Naive thymus-derived CD4-positive, alpha-beta T cell (primary cell): Measurements from ENCODE around the gene NRXN2. TPM values are rescaled to one million over a fixed set of nuclear protein-coding genes. Genes with fewer than 3 reads are reported as not detected.

ENCODE experiments used
- ATAC-seq: fragments of 150-1000 bp; cut with Tn5 transposase; 2 replicates; pipeline ENCODE4 v1.10.0; 2021; ENCODE audit warnings: mild to moderate bottlenecking, moderate library complexity
- CTCF ChIA-PET: fragments of 350-600 bp; sonication (Branson Sonifier 250); formaldehyde crosslinking; loops from one replicate; lab custom pipeline; 2021; ENCODE audit warnings: antibody characterized with exemption; lab: Charles Lee
- POLR2A ChIA-PET: fragments of 350-600 bp; sonication (Branson Sonifier 250); formaldehyde crosslinking; loops from one replicate; lab custom pipeline; 2021; ENCODE audit warnings: antibody characterized with exemption, inconsistent platforms; lab: Charles Lee
- DNase-seq, 9 donors: peaks; one replicate each; pipeline versions ENCODE4 v3.0.0 to v3.0.0-alpha.2; 2020 to 2022; ENCODE audit warnings: mixed read lengths in 1 of 9
- H3K27ac ChIP-seq: one replicate; pipeline ENCODE4 v1.7.0; 2013; ENCODE audit warnings: mild to moderate bottlenecking, low read depth, low read length, moderate library complexity
- H3K27me3 ChIP-seq, 2 donors: one replicate each; pipeline ENCODE4 v1.7.0; 2013; ENCODE audit warnings: low read length in 2 of 2, mild to moderate bottlenecking in 2 of 2, moderate library complexity in 2 of 2; ENCODE audit not compliant: control insufficient read depth in 2 of 2, insufficient read depth in 2 of 2
- H3K36me3 ChIP-seq, 3 experiments: 1 replicate in 2 of 3; 2 replicates in 1 of 3; pipeline ENCODE4 v1.7.0; 2013; ENCODE audit warnings: low read length in 3 of 3, mild to moderate bottlenecking in 3 of 3, moderate library complexity in 1 of 3; ENCODE audit not compliant: insufficient read depth in 3 of 3, control insufficient read depth in 2 of 3
- H3K4me1 ChIP-seq, 2 donors: one replicate each; pipeline ENCODE4 v1.7.0; 2013; ENCODE audit warnings: low read length in 2 of 2, mild to moderate bottlenecking in 2 of 2, moderate library complexity in 1 of 2; ENCODE audit not compliant: control insufficient read depth in 2 of 2, insufficient read depth in 2 of 2
- H3K4me3 ChIP-seq: 2 replicates; pipeline ENCODE4 v1.7.0; 2013; ENCODE audit warnings: mild to moderate bottlenecking, low read length
- H3K9me3 ChIP-seq, 3 experiments: 1 replicate in 2 of 3; 2 replicates in 1 of 3; pipeline ENCODE4 v1.7.0; 2013; ENCODE audit warnings: low read length in 3 of 3; ENCODE audit not compliant: control insufficient read depth in 2 of 3
- H3K27ac Mint-ChIP-seq, 9 donors: one replicate each; pipeline ENCODE4 v1.8.0; 2020 to 2022; ENCODE audit warnings: mixed read lengths in 9 of 9, mild to moderate bottlenecking in 8 of 9, moderate library complexity in 5 of 9, inconsistent platforms in 2 of 9
- H3K27me3 Mint-ChIP-seq, 5 donors: one replicate each; pipeline ENCODE4 v1.8.0; 2021 to 2022; ENCODE audit warnings: mixed read lengths in 5 of 5, mild to moderate bottlenecking in 1 of 5
- H3K36me3 Mint-ChIP-seq, 5 donors: one replicate each; pipeline ENCODE4 v1.8.0; 2020 to 2022; ENCODE audit warnings: mixed read lengths in 5 of 5, mild to moderate bottlenecking in 3 of 5, inconsistent platforms in 1 of 5
- H3K4me1 Mint-ChIP-seq, 7 donors: one replicate each; pipeline ENCODE4 v1.8.0; 2020 to 2022; ENCODE audit warnings: mixed read lengths in 7 of 7, mild to moderate bottlenecking in 3 of 7, inconsistent platforms in 1 of 7
- H3K4me3 Mint-ChIP-seq, 10 donors: one replicate each; pipeline ENCODE4 v1.8.0; 2020 to 2022; ENCODE audit warnings: mild to moderate bottlenecking in 10 of 10, mixed read lengths in 10 of 10, moderate library complexity in 6 of 10, inconsistent platforms in 2 of 10
- H3K9me3 Mint-ChIP-seq, 11 donors: one replicate each; pipeline ENCODE4 v1.8.0; 2020 to 2022; ENCODE audit warnings: mixed read lengths in 11 of 11, mild to moderate bottlenecking in 4 of 11, inconsistent platforms in 1 of 11, moderate library complexity in 1 of 11
- intact Hi-C, 2 donors: fragments of 100-400 bp; cut with micrococcal nuclease; formaldehyde crosslinking; loops; one replicate each; pipeline ENCODE4 v1.15.1; 2023
- polyA plus RNA-seq, 2 donors: library from polyadenylated mRNA; unstranded; fragments of 300-500 nt; fragmentation: Illumina TruSeq; gene quantifications; one replicate each; pipeline ENCODE4 v1.2.3, GENCODE V29; 2021
- total RNA-seq, 6 experiments: library from RNA in 5 of 6; stranded (reverse) in 5 of 6; gene quantifications; 1 replicate in 5 of 6; 2 replicates in 1 of 6; pipeline ENCODE4 v1.2.3 and lab custom pipeline; 2021 to 2026

NRXN2 gene
- total and polyA plus RNA-seq, 7 experiments from 2014 or later = 0.07 to 0.71 (median 0.27) TPM; not detected in 4

DNA sequence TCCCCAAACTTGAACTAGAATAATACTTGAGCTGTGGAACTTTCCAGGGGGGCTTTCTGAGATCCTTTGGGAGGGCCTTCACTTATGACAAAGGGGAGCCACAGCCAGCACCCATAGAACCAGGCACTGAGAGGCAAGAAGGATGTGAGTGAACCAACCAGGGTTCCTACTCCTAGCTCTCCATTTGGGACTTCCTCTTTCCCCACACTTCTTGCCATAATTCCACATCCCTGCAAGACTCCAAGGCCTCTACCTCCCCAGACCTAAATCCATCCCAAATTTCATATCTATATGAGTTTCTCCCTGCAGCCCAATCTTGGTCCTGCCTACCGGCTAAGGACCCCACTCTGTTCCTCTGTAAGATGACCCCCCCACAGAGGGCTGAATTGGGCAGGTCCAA, 31.5 kb downstream of the NRXN2 start:
- no peak for DNase-seq
- intact Hi-C loops = no loop called here
- Mint-ChIP-seq H3K27ac (no peak overlapping the region), H3K9me3 (peaks cover 0 to 1% (median 0%) of the 10 kb centered on the region in 11 donors), H3K27me3 (peaks cover 16 to 53% (median 32%) of the 10 kb centered on the region in 5 donors), H3K4me3 (no peak overlapping the region), H3K4me1 (peaks cover 9 to 29% (median 23%) of the 10 kb centered on the region in 7 donors), H3K36me3 (no peaks in the 10 kb centered on the region)
- Histone ChIP-seq H3K36me3 (no peaks in the 10 kb centered on the region), H3K27ac (no peak overlapping the region), H3K9me3 (no peaks in the 10 kb centered on the region), H3K4me3 (no peak overlapping the region), H3K27me3 (peaks cover 2 to 6% of the 10 kb centered on the region in 2 donors), H3K4me1 (peaks cover 6 to 7% of the 10 kb centered on the region in 2 donors)
- ATAC-seq = no peak
- CTCF ChIA-PET = interaction anchor here (0.9 to 1.0 kb wide), 2 partner anchors 42 to 77 kb away, joined by 3 read pairs; no protein-coding TSS in a partner anchor
- POLR2A ChIA-PET = no interaction called here

DNA sequence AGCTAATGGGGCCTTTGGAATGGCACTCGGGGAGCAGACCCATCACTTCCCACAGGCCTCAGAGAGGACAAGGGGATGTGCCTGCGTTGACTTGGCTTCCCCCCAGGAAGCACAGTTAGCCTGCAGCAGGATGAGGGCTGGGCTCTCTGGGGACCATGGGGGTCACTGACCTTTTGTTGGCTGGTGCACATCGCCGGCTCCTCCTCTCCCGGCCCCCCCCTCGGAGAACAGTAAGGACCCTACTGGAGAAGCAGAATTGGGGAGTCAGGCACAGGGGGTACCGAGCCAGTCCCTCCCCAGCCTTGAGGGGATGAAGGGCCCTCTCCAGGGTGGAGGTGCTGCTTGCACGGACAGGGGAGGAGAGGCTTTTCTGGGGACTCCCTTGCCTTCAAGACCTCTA, 32.8 kb downstream of the NRXN2 start:
- no peaks in the 10 kb centered on the region for H3K36me3 ChIP-seq
- ATAC-seq (no peak), DNase-seq (no peak)
- H3K9me3 ChIP-seq = no peaks in the 10 kb centered on the region
- Mint-ChIP-seq H3K36me3 (no peaks in the 10 kb centered on the region), H3K9me3 (peaks cover 0 to 1% (median 0%) of the 10 kb centered on the region in 11 donors), H3K4me1 (peaks cover 9 to 29% (median 23%) of the 10 kb centered on the region in 7 donors), H3K27me3 (peaks cover 16 to 47% (median 27%) of the 10 kb centered on the region in 5 donors), H3K27ac (no peak overlapping the region), H3K4me3 (no peak overlapping the region)
- intact Hi-C loops = no loop called here
- H3K4me1 ChIP-seq = peaks cover 6 to 7% of the 10 kb centered on the region in 2 donors
- CTCF ChIA-PET = no interaction called here
- H3K27ac ChIP-seq = no peak overlapping the region
- H3K4me3 ChIP-seq = no peak overlapping the region
- POLR2A ChIA-PET = no interaction called here
- peaks cover 2 to 6% of the 10 kb centered on the region in 2 donors for H3K27me3 ChIP-seq

DNA sequence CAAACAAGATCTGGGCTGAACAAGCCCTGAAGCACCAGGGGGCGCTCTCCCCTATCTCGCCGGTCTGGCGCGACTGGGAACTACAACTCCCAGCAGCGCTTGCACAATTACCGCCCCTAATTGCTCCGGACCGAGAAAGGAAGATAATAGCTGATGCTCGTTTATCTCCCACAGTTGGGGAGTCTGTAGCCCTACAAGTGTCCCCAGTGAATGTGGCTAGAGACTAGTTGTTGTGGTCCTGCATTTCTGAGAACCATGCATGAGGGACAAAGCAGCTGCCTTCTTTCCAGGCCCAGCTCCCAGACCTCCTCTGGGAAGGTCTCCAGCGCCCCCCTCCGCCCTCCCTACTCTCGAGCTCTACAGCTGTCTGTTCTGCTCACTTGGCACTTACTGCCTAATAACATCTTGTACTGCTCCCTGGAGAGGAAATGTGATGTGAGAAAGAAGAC, 34.4 kb downstream of the NRXN2 start:
- no peaks in the 10 kb centered on the region for H3K36me3 Mint-ChIP-seq
- CTCF ChIA-PET = interaction anchor here (0.6 to 2.2 kb wide), 18 partner anchors 8 to 472 kb away, joined by 3 to 11 read pairs (median 4); partner anchors contain the start of genes CDC42BPG and PPP2R5B
- H3K27me3 Mint-ChIP-seq = peaks cover 16 to 40% (median 18%) of the 10 kb centered on the region in 5 donors
- peak; percentile 76 to 91 (median 86) for DNase-seq
- H3K27ac ChIP-seq = no peak overlapping the region
- H3K9me3 Mint-ChIP-seq = peaks cover 0 to 1% (median 0%) of the 10 kb centered on the region in 11 donors
- H3K4me3 ChIP-seq = peak overlapping the region; percentile 53
- H3K4me3 Mint-ChIP-seq = peak overlapping the region; percentile 30 to 76 (median 58)
- no peaks in the 10 kb centered on the region for H3K9me3 ChIP-seq
- POLR2A ChIA-PET = interaction anchor here (0.7 to 1.8 kb wide), 9 partner anchors 14 to 90 kb away, joined by 3 to 9 read pairs (median 3); partner anchors contain the start of gene RASGRP2
- H3K27ac Mint-ChIP-seq = peak overlapping the region in 5 of 9 donors; percentile 13 to 80 (median 25)
- H3K4me1 ChIP-seq = peaks cover 6 to 7% of the 10 kb centered on the region in 2 donors
- intact Hi-C loops = loop anchor here (1.0 to 5.0 kb wide), 5 partner anchors 35 to 493 kb away; partner anchors contain the start of genes NRXN2 (in 2 of the 2), ARL2 (in 1 of the 2), CAPN1 (in 1 of the 2) and CDC42BPG (in 1 of the 2)
- peak; percentile 99 for ATAC-seq
- H3K36me3 ChIP-seq = no peaks in the 10 kb centered on the region
- H3K27me3 ChIP-seq = peaks cover under 1 to 2% of the 10 kb centered on the region in 2 donors
- H3K4me1 Mint-ChIP-seq = peaks cover 9 to 29% (median 23%) of the 10 kb centered on the region in 7 donors

DNA sequence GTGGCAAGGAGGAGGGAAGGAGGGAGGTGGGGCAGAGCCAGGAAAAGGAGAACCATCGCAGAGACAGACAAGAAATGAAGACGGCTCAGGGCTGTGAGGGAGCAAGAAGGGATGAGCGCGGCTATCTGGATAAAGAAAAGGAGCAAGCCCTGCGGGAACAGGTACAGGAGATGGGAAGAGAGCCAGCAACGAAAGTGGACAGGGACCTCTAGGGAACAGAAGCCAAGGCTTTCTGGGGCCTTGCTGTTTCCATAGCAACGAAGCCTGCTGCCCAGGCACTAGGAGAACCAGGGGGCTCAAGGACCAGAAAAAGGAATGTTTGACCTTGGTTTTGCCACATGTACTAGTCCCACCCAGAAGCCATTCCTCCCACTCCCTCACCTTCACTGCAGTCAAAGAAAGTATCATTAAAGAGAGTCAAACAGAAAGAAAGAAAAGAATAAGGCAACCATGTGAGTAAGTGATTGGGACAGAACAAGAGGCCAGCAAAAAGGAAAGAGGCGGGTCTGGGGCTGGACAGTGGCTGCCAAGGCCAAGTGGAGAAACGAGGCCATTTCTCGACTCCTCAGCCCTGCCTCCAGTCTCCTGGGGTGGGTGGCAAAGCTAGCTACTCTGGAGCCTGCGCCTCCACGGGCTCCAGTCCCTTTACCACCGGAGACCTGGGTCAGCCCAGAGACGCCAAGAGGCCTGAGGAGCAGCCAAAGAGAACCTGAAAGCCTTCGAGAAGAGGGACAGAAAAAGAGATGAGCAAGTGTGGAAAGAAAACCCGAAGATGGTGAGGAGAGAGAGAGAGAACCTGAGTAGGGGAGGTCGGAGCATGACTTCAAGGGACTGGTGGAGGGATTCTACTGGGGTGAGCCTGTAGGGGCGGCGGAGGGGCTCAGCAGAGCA, 35.1 kb downstream of the NRXN2 start:
- no peaks in the 10 kb centered on the region for H3K9me3 ChIP-seq
- Mint-ChIP-seq H3K4me3 (peak overlapping the region in 6 of 10 donors; percentile 30 to 74 (median 58)), H3K36me3 (no peaks in the 10 kb centered on the region), H3K27ac (peak overlapping the region in 6 of 9 donors; percentile 10 to 80 (median 44)), H3K27me3 (peaks cover 9 to 33% (median 11%) of the 10 kb centered on the region in 5 donors), H3K4me1 (peaks cover 3 to 27% (median 21%) of the 10 kb centered on the region in 7 donors), H3K9me3 (peaks cover 0 to 1% (median 0%) of the 10 kb centered on the region in 11 donors)
- ChIA-PET CTCF (interaction anchor here (0.7 to 2.2 kb wide), 9 partner anchors 8 to 444 kb away, joined by 3 to 11 read pairs (median 5); partner anchors contain the start of gene CDC42BPG), POLR2A (interaction anchor here (0.8 to 1.8 kb wide), 7 partner anchors 14 to 91 kb away, joined by 3 to 6 read pairs (median 3); partner anchors contain the start of gene RASGRP2)
- H3K27me3 ChIP-seq = peaks cover 0 to 2% of the 10 kb centered on the region in 2 donors
- peak overlapping the region; percentile 53 for H3K4me3 ChIP-seq
- H3K4me1 ChIP-seq = peaks cover 6 to 7% of the 10 kb centered on the region in 2 donors
- no peak overlapping the region for H3K27ac ChIP-seq
- ATAC-seq (no peak), DNase-seq (no peak)
- H3K36me3 ChIP-seq = no peaks in the 10 kb centered on the region
- intact Hi-C loops = loop anchor here (1.0 to 5.0 kb wide), 5 partner anchors 35 to 493 kb away; partner anchors contain the start of genes NRXN2 (in 2 of the 2), ARL2 (in 1 of the 2), CAPN1 (in 1 of the 2) and CDC42BPG (in 1 of the 2)

DNA sequence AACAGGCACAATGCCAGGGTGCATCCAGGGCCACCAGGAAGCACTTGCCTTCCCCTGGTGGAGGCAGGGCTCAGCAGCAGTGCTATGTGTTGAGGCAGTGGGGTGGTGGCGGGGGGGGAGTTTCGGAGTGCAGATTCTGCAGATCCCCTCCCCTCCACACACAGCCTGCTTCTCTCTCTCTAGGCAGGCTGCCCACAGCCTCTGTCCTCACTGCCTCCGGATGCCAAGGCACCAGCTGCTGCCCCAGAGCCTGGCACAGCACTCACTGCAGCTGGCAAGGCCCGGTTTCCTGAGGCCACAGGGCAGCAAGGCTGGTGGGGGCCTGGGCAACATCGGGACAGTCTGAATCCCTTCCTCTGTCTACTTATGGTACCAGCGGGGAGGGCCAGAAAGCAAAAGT, 35.8 kb downstream of the NRXN2 start:
- peaks cover 2 to 26% (median 6%) of the 10 kb centered on the region in 5 donors for H3K27me3 Mint-ChIP-seq
- Histone ChIP-seq H3K9me3 (no peaks in the 10 kb centered on the region), H3K4me1 (peaks cover 6 to 7% of the 10 kb centered on the region in 2 donors), H3K27ac (no peak overlapping the region), H3K27me3 (no peaks in the 10 kb centered on the region), H3K4me3 (no peak overlapping the region), H3K36me3 (no peaks in the 10 kb centered on the region)
- no peaks in the 10 kb centered on the region for H3K9me3 Mint-ChIP-seq
- H3K36me3 Mint-ChIP-seq = no peaks in the 10 kb centered on the region
- peaks cover 0 to 21% (median 14%) of the 10 kb centered on the region in 7 donors for H3K4me1 Mint-ChIP-seq
- intact Hi-C loops = loop anchor here in 1 of 2 donors (5.0 kb wide), 1 partner anchor 325 kb away; the partner anchor contains the start of gene ARL2
- peak overlapping the region in 1 of 9 donors; percentile 10 for H3K27ac Mint-ChIP-seq
- no peak for DNase-seq
- CTCF ChIA-PET = interaction anchor here (1.0 kb wide), 1 partner anchor 38 kb away, joined by 3 read pairs; no protein-coding TSS in a partner anchor
- no peak for ATAC-seq
- no peak overlapping the region for H3K4me3 Mint-ChIP-seq
- POLR2A ChIA-PET = no interaction called here
